HG03159 (cell line): Measurements from ENCODE around the gene USH1C.

Source experiments
- ATAC-seq: cut with Tn5 transposase; IDR thresholded peaks from one replicate; pipeline ENCODE4 v1.9.1; 2021; ENCODE audit warnings: mild to moderate bottlenecking, moderate library complexity; ENCODE audit not compliant: unreplicated experiment

Gene USH1C

DNA sequence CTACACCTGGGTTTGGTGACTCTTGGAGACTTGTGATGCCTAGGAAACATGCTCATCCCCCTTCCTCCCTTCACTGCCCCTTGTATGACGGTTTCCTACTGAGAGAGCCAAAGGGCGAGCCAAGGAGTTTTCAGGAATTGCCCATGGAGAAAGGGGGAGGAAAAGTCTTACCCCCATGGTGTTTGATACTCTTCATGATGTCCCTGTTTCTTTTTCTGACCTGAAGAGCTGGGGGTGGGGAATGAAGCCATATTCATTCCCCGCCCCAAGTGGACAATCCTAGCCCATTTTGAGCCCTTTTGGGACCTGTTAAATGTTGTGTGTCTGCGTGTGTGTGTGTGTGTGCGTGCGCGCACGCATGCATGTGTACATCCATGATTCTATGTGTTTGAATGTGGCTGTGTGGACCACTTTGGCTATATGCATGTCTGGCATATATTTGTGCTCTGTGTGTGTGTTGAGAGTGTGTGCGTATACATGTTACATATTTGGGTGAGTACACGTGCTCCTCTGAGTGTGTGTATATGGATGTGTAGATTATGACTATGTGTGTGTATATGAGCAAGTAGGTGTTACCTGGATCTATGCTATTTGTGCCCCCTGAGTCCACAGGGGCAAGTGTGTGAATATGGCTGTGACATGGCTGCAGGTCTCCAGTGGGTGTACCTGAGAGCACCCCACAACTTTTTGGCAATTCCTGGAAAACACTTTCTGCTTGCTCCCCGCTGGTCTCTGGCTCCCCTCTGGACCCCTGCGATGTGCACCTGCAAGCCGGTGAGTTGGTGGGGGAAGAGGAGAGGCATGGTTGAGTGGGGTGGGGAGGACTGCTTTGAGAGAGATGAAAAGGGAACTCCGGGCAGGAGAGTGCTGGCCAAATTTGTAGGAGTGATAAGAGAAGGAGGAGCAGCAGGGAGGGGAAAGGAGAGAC lies 27.5 kb upstream of the USH1C start:
- ATAC-seq: no peak

DNA sequence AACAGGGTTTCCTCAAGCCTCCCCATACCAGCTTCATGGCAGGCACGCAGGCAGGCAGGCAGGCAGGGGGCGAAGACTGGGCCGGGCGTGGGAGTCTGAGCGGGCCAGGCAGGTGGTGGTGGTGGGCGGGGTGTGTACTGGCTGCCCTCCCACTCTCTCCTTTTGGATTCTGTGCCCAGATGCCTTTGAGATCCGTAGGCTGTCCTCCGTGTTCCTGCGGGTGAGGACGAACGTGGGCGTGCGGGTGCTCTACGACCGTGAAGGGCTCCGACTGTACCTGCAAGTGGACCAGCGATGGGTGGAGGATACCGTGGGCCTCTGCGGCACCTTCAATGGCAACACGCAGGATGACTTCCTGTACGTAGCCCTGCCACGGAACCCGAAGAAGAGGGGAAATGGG lies 25.8 kb upstream of the USH1C start:
- no peak for ATAC-seq

DNA sequence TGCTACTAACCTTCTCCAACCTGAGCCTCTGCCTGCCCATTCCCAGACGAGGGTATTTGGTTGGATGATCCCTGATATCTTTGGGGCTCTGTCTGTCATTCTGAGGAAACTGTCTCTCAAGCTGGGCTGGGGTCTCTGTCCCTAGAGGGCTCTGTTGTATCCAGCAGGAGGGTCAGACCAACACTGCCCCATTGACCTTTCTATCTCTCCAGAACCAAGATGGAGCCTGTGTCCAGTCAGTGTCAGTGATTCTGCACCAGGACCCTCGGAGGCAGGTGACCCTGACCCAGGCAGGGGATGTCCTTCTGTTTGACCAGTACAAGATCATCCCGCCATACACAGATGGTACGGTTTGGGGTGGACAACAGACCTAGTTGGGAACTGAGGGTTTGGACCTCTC lies 24.7 kb upstream of the USH1C start:
- ATAC-seq: no peak

DNA sequence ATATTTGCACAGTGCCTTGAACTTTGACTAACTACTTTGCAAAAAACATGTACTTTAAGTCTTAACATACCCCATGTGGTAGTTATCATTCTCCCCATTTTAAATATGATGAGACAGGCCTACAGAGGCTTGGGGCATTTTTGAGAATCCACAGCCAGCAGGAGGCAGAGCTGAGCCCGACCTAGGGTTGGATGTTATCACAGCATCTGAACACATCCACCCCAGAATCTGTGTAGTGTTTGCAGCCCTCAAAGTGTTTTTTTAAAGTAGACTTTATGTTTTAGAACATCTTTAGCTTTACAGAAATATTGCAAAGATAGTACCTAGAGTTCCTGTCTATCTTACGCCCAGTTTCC lies 20.4 kb upstream of the USH1C start:
- ATAC-seq: no peak

DNA sequence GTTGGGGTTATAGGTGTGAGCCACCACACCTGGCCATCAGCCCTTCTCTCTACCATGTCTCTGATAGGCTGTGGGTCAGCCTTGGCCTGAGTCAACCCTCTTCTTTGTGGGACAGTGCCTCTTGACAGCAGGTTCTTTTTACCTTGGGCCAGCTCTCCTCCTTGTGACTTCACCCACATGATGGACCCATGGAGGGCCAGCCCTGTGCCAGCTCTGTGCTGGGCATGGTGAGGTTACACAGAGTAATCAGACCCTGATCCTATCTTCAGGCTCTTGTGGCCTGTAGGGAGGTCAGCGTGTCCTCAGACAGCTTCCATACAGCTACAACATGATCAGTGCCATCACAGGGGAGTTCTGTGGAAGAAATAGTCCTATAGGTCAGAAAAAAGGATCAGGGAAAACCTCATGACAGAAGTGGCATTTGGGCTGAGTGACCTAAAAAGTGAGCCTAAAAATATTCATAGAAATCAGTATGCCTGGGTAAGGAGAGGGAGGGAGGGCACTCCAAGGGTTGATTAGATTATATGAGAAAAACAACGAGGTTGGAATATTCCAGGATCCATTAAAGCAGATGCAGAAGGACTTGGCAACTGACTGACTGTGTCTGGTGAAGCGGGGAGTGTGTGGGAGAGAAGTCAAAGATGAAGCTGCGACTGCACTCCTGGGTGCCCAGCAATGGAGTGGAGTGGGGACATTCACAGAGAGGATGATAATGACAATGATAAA lies 19.9 kb upstream of the USH1C start:
- no peak for ATAC-seq

DNA sequence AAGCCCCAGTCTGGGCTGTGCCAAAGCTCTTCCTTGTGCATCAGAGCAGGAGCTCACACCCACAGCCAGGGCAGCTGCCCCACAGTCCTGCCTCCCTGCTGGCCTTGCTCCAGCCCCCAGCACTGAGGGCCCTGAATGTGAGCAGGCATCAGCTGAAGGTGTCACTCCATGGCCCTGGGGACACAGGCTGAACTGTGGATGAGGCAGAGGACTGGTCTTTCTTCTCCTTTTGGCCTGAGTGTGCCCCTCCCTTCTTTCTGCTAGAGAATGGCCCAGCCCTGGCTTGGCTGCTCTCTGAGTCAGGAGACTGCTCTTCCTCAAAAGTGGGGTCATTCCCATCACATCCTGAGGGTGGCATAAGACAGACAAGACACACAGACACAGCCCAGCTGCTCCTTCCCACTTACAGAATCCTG lies 19.0 kb upstream of the USH1C start:
- ATAC-seq: no peak

DNA sequence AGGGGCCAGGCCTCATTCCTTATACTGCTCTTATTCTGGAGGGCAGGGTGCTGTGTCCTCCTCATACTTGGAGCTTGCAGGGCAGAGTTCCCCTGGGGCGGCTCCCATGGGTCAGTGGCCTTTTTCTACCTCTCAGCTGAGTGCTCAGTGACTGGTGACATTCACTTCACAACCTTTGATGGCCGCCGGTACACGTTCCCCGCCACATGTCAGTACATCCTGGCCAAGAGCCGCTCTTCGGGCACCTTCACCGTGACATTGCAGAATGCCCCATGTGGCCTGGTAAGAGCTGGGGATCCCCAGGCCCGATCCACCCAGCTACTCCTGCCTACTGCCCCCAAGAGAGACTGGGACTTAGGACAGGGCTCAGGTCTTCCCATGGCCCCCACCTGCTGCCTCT lies 17.3 kb upstream of the USH1C start:
- no peak for ATAC-seq

DNA sequence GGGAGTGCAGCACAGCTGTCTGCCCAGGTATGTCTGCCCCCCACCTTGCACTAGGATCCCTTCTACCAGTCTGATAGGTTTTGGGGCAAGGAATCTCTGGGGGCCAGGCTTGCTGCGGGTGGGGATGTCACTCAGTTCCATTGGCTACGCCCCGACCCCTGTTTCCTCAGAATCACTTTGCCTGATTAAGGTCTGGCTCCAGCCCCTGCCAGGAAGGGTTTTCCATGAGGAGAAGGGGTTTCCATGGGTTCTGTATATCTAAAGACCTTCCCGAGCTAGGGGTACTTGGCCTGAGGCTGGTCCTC lies 16.8 kb upstream of the USH1C start:
- ATAC-seq: no peak

DNA sequence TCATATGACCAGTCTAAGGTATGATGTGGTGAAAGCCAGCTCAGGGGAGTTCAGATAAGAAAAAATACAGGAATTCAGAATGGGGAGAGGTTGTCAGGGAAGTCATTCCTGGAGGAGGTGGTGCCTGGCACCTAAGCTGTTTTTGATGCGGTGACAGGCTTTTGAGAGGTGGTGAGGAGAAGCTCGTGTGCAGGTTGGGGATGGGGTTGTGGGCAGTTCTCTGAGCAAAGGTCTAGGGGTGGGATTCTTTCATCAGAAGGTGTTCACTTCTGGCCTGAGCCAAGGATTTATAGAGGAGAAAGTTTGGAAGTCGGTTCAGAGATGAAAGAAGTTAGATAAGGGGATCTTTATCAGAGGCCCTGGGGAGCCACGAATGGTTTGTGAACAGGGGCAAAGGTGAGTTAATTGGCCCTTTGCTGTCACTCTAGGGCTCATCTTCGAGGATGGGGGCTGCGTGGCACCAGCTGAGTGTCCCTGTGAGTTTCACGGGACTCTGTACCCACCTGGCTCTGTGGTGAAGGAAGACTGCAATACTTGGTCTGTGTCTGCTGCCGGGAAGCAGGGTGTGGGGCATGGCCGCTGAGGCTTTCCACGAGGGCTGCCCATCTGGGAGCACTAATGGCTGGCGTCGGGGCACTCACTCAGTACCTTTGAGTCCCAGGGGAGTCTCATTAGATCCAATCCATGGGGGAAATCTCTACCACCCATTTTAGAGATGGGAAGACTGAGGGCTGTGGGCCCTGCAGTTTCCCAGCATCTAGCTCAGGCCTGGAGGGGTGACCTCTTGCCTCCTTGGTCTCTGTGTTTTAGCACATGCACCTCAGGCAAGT lies 16.3 kb upstream of the USH1C start:
- no peak for ATAC-seq

DNA sequence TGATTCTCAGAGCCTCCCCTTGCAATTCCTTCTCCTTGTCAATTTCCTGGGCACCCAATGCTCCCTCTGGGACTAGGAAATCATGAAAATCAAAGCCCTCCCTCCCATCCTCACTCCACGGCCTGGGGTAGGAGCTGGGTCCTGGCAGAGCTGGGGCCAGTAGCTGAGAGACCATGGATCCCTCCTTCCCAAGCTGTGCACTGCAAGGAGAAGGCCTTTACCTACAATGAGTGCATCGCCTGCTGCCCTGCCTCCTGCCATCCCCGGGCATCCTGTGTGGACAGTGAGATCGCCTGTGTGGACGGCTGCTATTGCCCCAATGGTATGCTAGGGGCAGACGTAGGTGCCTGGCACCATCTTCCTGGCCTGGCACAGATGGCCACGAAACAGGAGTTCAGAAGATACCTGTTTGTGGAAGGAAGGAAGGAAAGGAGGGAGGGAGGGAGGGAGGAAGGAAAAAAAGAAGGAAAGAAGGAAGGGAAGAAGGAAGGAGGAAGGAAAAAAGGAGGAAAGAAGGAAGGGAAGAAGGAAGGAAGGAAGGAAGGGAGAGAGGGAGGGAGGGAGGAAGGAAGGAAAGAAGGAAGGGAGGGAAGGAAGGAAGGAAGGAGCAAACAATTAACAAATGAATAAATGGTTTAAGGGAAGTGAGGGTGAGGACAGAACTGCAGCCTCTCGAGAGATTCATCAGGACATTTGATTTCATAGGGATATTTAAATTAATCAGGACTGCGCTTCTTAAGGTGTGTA lies 15.3 kb upstream of the USH1C start:
- no peak for ATAC-seq

DNA sequence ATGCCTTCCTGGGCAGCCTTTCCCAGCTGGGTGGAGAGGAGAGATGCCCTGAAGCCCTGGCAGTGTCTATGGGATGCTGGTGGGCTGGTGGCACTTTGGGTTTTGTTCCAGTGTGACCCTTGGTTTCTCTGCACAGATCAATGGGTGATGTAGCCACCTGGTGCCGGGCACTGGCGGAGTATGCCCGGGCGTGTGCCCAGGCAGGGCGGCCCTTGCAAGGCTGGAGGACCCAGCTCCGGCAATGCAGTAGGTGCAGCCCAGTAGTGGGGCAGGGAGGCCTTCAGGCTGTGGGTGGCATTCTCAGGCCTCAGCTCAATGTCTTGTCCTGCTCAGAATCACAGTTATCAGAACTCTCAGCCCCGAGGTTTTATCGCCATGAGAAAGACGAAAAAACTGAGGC lies 14.7 kb upstream of the USH1C start:
- no peak for ATAC-seq

DNA sequence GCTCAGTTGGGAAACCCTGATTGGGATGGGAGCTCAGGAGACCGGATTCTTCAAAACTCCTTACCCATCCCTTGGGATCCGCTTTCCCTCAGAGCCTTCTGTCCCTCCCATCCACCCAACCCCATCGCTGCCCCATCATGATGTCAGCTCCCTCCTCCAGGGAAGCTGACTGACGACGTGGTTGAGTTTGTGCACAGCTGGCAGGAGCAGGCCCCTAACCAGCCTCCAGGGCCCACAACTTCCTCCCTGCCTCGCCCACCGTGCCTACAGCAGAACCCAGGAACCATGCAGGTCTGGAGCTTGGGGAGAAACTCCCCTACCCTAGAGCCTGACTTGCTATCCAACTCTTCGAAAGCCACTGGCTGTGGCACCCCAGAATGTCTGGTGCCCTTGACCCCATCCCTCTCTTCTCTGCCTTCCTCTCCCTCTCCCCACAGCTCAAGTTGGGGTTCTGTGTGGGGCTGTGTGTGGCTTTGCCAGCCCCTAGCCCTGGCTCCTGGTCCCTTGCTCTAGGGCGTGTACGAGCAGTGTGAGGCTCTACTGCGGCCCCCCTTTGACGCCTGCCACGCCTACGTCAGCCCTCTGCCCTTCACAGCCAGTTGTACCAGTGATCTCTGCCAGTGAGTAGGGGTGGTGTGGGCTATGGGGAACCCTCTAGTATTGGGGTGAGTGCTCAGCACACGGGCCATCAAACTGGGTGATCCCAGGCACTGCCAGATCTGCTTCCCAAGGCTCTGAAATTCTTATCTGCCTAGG lies 14.0 kb upstream of the USH1C start:
- ATAC-seq: no peak

DNA sequence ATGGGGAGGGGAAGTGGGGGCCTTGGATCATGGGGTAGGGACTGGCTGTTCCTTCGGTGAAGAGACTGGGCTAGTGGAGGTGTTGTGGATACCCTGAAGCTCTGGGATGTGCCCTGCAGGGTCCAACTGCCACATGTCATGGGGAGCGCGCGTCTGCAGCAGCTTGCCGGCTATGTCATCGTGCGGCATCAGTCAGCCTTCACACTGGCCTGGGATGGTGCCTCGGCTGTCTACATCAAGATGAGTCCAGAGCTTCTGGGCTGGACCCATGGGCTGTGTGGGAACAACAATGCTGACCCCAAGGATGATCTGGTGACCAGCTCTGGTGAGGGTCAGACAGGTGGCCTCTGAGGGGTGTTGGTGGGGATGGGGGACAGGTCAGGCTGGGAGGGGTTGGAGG lies 12.8 kb upstream of the USH1C start:
- no peak for ATAC-seq

DNA sequence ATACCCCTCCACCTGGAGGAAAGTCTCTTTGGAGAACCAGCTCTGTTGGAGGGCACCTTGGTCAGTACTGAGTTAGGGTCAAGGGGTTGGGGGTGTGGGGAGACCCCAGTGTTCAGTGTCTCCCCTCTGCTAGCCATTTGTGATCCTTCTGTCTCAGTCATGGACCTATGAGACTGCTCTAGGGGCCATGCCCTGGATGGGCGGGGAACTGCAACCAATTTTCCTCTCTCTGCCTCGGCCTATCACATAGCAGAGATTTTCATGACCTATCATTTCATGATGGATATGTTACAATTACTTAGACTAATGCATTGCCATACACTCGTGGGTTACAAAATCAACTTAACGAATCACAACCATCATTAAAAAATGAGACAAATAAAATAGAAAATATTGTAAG lies 10.3 kb upstream of the USH1C start:
- no peak for ATAC-seq

DNA sequence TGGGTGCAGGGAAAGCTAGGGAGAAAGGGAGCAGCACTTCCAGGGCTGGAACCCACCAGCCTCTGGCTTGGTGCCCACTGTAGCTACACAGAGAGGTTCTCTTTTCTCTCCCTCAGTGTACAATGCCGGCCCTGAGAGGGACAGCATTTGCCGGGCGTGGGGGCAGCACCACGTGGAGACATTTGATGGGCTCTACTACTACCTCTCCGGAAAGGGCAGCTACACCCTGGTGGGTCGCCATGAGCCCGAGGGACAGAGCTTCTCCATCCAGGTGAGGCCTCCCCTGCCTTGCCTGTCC lies 9.0 kb upstream of the USH1C start:
- ATAC-seq: no peak

DNA sequence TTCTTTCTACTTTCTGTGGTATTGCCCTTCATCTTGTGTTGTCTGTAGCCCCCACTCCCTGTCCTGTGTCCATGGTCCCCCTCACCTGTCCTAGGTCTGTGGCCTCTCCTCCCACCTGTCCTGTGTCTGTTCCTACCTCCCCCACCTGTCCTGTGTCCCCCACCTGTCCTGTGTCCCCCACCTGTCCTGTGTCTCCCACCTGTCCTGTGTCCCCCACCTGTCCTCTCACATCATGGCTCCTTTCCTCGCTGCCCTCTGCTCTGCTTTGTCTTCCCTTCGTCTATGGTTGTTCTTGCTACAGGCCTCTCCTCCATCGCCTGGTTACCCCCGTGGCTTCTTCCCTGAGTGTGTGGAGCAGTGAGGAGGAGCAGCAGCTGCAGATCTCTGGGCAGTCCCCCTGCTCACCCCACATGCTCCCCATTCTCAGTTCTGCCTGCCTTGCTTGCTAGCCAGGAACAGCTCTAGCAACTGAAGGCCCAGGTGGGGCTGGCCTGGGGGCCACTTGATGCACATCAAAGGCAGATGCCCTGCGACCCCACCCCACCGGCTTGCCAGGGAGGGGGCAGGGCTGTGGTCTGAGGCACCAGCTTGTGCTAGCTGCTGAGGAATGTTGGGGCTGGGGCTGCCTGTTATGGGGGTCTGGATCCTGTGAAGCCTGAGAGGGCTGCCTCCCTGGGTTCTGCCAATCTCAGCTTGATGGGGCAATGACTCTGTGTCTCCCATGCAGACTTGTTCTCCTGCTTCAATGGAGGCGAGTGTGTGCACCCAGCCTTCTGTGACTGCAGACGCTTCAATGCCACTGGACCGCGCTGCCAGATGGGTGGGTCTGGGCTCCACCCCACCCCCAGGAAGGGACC lies 8.4 kb upstream of the USH1C start:
- ATAC-seq: no peak

DNA sequence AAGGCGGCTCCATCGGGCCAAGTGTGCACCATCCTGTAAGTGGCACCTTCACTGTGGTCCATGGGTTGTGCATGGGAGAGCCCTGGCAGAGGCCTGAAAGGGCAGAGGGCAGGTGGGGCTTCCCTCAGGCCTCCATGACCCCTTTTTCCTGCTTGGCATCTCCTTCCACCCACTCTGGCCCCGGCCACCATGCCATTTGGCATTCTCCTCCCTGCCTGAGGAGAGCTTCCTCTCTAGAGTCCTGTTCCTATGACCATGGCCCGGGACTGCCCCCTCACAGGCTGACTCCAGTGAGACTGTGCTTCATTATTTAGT lies 7.8 kb upstream of the USH1C start:
- ATAC-seq: no peak

DNA sequence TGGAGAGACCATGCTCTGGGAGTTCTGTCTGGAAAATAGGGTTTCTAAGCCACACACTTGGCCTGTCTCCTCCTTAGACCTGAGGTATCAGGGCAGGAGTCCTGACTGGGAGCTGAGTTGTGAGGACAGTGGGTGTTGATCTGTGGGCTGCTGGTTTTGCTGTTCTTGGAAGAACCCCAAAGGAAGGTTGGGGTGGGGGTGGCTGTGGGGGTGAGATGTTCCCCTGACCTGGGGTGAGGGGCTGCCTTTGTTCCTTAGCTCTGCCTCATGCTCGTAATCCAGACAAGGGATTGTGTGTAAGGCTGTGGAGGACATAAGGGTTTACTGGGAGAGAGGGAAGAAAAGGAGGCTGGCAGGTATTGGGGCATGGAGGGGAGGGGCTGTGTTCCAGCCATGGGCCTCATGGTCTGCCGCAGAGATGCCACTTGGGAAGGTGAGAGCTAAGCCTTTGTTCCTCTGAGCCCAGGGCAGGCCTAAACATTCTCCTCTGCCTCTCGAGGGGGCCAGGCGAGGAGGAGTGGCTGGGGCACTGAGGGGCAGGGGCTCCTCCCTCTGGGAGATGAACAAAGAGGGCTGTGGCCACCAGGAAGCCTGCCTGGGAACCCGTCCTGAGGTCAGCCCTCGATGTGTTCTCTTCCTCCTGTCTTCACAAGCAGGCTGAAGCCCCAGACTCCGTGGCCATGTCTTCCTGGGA lies 7.3 kb upstream of the USH1C start:
- no peak for ATAC-seq
